ENCODE data around the gene C3orf85.
A peak's percentile ranks its signal among the peaks of the same experiment; 100 is the strongest.

C3orf85 gene

GRCh38 chr3:109116031-109116430 is 20.5 kb upstream of the C3orf85 start:
- ATAC-seq (ENCODE audit: low read depth) (no peak), DNase-seq (ENCODE audit: low spot score) (no peak)
- TF ChIP-seq, protein P1, sequence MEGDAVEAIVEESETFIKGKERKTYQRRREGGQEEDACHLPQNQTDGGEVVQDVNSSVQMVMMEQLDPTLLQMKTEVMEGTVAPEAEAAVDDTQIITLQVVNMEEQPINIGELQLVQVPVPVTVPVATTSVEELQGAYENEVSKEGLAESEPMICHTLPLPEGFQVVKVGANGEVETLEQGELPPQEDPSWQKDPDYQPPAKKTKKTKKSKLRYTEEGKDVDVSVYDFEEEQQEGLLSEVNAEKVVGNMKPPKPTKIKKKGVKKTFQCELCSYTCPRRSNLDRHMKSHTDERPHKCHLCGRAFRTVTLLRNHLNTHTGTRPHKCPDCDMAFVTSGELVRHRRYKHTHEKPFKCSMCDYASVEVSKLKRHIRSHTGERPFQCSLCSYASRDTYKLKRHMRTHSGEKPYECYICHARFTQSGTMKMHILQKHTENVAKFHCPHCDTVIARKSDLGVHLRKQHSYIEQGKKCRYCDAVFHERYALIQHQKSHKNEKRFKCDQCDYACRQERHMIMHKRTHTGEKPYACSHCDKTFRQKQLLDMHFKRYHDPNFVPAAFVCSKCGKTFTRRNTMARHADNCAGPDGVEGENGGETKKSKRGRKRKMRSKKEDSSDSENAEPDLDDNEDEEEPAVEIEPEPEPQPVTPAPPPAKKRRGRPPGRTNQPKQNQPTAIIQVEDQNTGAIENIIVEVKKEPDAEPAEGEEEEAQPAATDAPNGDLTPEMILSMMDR (IDR thresholded peaks at IDR 0.05; ENCODE audit: poor library complexity, severe bottlenecking): no peak
- Histone ChIP-seq H3K4me3 (ENCODE audit: severe bottlenecking) (no peak overlapping the region), H3K27me3 (ENCODE audit: insufficient read depth, poor library complexity, severe bottlenecking) (peaks cover 9% of the 10 kb centered on the region), H3K4me1 (ENCODE audit: insufficient read depth, poor library complexity, severe bottlenecking) (no peaks in the 10 kb centered on the region), H3K9me3 (ENCODE audit: severe bottlenecking) (no peaks in the 10 kb centered on the region), H3K27ac (ENCODE audit: poor library complexity, severe bottlenecking) (no peak overlapping the region), H3K36me3 (ENCODE audit: low read depth) (no peaks in the 10 kb centered on the region)

DNA sequence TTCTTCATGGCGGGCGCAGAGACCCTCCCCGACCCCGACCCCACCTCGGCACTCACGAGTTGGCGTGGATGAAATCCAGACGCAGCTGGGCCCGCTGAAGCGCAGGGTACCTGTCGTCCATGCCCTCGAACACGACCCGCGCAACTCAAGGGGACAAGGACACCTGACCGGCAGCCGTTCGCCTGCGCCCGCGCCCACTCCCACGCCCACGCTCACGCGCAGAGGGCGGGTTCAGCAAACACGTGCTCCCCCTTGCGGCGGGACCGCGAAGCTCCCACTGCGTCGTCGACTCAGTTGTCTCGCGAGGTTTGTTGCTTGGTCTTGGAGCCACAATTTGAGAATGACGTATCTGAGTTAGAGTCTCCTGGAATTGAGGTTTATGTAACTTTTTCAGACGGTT is 18.6 kb upstream of the C3orf85 start, which contains the start of gene MORC1:
TSS of gene MORC1 (minus strand) at position 196 of the 400 bp plus-strand sequence. CDS start at position 121, 75 bp downstream.
- H3K27me3 ChIP-seq (ENCODE audit: insufficient read depth, poor library complexity, severe bottlenecking): peaks cover 9% of the 10 kb centered on the region
- H3K4me1 ChIP-seq (ENCODE audit: insufficient read depth, poor library complexity, severe bottlenecking): no peaks in the 10 kb centered on the region
- TF ChIP-seq, protein P1 (IDR thresholded peaks at IDR 0.05; ENCODE audit: poor library complexity, severe bottlenecking): no peak
- no peaks in the 10 kb centered on the region for H3K36me3 ChIP-seq (ENCODE audit: low read depth)
- H3K27ac ChIP-seq (ENCODE audit: poor library complexity, severe bottlenecking): no peak within 1 kb of the TSS
- no peak within 1 kb of the TSS for H3K4me3 ChIP-seq (ENCODE audit: severe bottlenecking)
- ATAC-seq (ENCODE audit: low read depth): no peak
- peak; percentile 34 for DNase-seq (ENCODE audit: low spot score)
- no peaks in the 10 kb centered on the region for H3K9me3 ChIP-seq (ENCODE audit: severe bottlenecking)

DNA sequence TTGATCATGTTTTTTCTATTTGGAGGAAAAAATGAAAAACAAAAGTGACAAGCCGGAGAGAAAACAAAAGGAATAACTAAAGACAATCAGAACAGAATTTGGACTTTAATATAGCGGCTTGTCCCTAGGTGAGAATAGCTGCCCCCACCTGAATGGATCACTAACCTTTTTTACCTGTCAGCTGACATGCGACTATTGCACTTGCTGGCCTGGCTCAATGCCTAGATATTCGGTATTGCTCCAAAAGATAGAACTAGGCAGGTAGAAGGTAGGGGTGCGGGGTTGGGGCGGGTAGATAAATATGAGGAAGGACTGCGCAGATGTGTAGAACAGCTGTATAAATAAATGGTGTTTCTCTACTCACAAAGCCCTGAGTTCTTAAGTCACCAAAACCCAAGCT is 17.9 kb upstream of the C3orf85 start:
- Histone ChIP-seq H3K9me3 (ENCODE audit: severe bottlenecking) (no peaks in the 10 kb centered on the region), H3K4me3 (ENCODE audit: severe bottlenecking) (no peak overlapping the region), H3K27me3 (ENCODE audit: insufficient read depth, poor library complexity, severe bottlenecking) (peaks cover 9% of the 10 kb centered on the region), H3K4me1 (ENCODE audit: insufficient read depth, poor library complexity, severe bottlenecking) (no peaks in the 10 kb centered on the region), H3K36me3 (ENCODE audit: low read depth) (no peaks in the 10 kb centered on the region), H3K27ac (ENCODE audit: poor library complexity, severe bottlenecking) (no peak overlapping the region)
- DNase-seq (ENCODE audit: low spot score) (no peak), ATAC-seq (ENCODE audit: low read depth) (no peak)
- TF ChIP-seq, protein P1 (IDR thresholded peaks at IDR 0.05; ENCODE audit: poor library complexity, severe bottlenecking): no peak

DNA sequence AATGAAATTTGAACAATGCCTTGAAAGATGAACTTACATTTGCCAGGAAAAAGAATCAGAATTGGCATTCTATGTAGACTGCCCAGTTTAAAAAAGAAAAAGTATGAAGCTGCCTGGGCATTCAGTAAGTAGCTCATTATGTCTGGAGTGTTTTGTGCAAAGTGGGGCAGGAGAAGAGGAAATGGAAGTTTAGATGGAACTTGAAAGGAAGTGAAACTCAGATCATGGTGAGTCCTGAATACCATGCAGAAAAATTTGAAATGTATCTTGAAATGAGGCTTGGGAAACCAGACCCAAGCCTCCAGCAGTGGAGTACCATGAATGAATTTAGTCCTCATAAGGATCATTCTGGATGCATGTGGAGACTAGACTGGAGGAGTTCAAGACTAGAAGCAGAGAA is 13.8 kb upstream of the C3orf85 start:
- no peaks in the 10 kb centered on the region for H3K36me3 ChIP-seq (ENCODE audit: low read depth)
- TF ChIP-seq, protein P1 (IDR thresholded peaks at IDR 0.05; ENCODE audit: poor library complexity, severe bottlenecking): no peak
- no peaks in the 10 kb centered on the region for H3K9me3 ChIP-seq (ENCODE audit: severe bottlenecking)
- H3K27me3 ChIP-seq (ENCODE audit: insufficient read depth, poor library complexity, severe bottlenecking): no peaks in the 10 kb centered on the region
- DNase-seq (ENCODE audit: low spot score) (no peak), ATAC-seq (ENCODE audit: low read depth) (no peak)
- H3K4me3 ChIP-seq (ENCODE audit: severe bottlenecking): no peak overlapping the region
- no peak overlapping the region for H3K27ac ChIP-seq (ENCODE audit: poor library complexity, severe bottlenecking)
- H3K4me1 ChIP-seq (ENCODE audit: insufficient read depth, poor library complexity, severe bottlenecking): no peaks in the 10 kb centered on the region

- H3K4me1 ChIP-seq (ENCODE audit: insufficient read depth, poor library complexity, severe bottlenecking): no peaks in the 10 kb centered on the region
- H3K9me3 ChIP-seq (ENCODE audit: severe bottlenecking): no peaks in the 10 kb centered on the region
- H3K36me3 ChIP-seq (ENCODE audit: low read depth): no peaks in the 10 kb centered on the region
- no peak overlapping the region for H3K4me3 ChIP-seq (ENCODE audit: severe bottlenecking)
- no peaks in the 10 kb centered on the region for H3K27me3 ChIP-seq (ENCODE audit: insufficient read depth, poor library complexity, severe bottlenecking)
- TF ChIP-seq, protein P1 (IDR thresholded peaks at IDR 0.05; ENCODE audit: poor library complexity, severe bottlenecking): no peak
- H3K27ac ChIP-seq (ENCODE audit: poor library complexity, severe bottlenecking): no peak overlapping the region
- ATAC-seq (ENCODE audit: low read depth) (no peak), DNase-seq (ENCODE audit: low spot score) (no peak)
Measured at GRCh38 chr3:109125902-109126301, 10.6 kb upstream of the C3orf85 start.

All from RWPE2 (cell line).